CD4-positive, CD25-positive, alpha-beta regulatory T cell (primary cell): Measurements from ENCODE around the gene B4GALT6. TPM values are rescaled to one million over a fixed set of nuclear protein-coding genes. Genes with fewer than 3 reads are reported as not detected.

Source experiments
- ATAC-seq, 2 donors: fragments of 150-1000 bp; cut with Tn5 transposase; one replicate each; pipeline ENCODE4 v1.10.0; 2021; ENCODE audit warnings: low read depth in 2 of 2, moderate number of reproducible peaks in 2 of 2, moderate library complexity in 1 of 2
- DNase-seq, 3 donors: peaks; one replicate each; pipeline versions ENCODE4 v3.0.0 to v3.0.0-alpha.2; 2012 to 2022; ENCODE audit warnings: mixed read lengths in 1 of 3
- H3K27ac ChIP-seq: one replicate; pipeline ENCODE4 v1.7.0; 2013; ENCODE audit warnings: mild to moderate bottlenecking, low read length; ENCODE audit not compliant: insufficient read depth, poor library complexity, severe bottlenecking
- H3K27me3 ChIP-seq: one replicate; pipeline ENCODE4 v1.7.0; 2013; ENCODE audit warnings: low read length; ENCODE audit not compliant: control insufficient read depth, insufficient read depth
- H3K36me3 ChIP-seq: one replicate; pipeline ENCODE4 v1.7.0; 2013; ENCODE audit warnings: mild to moderate bottlenecking, low read length, moderate library complexity; ENCODE audit not compliant: control insufficient read depth, insufficient read depth
- H3K4me1 ChIP-seq: 2 replicates; pipeline ENCODE4 v1.7.0; 2013; ENCODE audit warnings: mild to moderate bottlenecking, low read length; ENCODE audit not compliant: insufficient read depth, control insufficient read depth, poor library complexity, severe bottlenecking
- H3K4me3 ChIP-seq: one replicate; pipeline ENCODE4 v1.7.0; 2013; ENCODE audit warnings: low read depth, mild to moderate bottlenecking, low read length, moderate library complexity
- H3K9me3 ChIP-seq, 2 experiments: 1 replicate in 1 of 2; 2 replicates in 1 of 2; pipeline ENCODE4 v1.7.0; 2013; ENCODE audit warnings: low read length in 2 of 2, mild to moderate bottlenecking in 1 of 2, moderate library complexity in 1 of 2; ENCODE audit not compliant: control insufficient read depth in 2 of 2
- H3K27ac Mint-ChIP-seq, 3 donors: one replicate each; pipeline ENCODE4 v1.8.0; 2020 to 2022; ENCODE audit warnings: mild to moderate bottlenecking in 3 of 3, mixed read lengths in 3 of 3, moderate library complexity in 2 of 3
- H3K27me3 Mint-ChIP-seq: one replicate; pipeline ENCODE4 v1.8.0; 2022; ENCODE audit warnings: mild to moderate bottlenecking, mixed read lengths
- H3K36me3 Mint-ChIP-seq: one replicate; pipeline ENCODE4 v1.8.0; 2020; ENCODE audit warnings: mixed read lengths
- H3K4me1 Mint-ChIP-seq, 4 donors: one replicate each; pipeline ENCODE4 v1.8.0; 2020 to 2022; ENCODE audit warnings: mixed read lengths in 4 of 4, mild to moderate bottlenecking in 1 of 4
- H3K4me3 Mint-ChIP-seq, 4 donors: one replicate each; pipeline ENCODE4 v1.8.0; 2020 to 2022; ENCODE audit warnings: mild to moderate bottlenecking in 4 of 4, mixed read lengths in 4 of 4, moderate library complexity in 3 of 4
- H3K9me3 Mint-ChIP-seq, 7 donors: one replicate each; pipeline ENCODE4 v1.8.0; 2020 to 2022; ENCODE audit warnings: mixed read lengths in 7 of 7, mild to moderate bottlenecking in 3 of 7, moderate library complexity in 2 of 7
- polyA plus RNA-seq, 4 donors: library from polyadenylated mRNA; unstranded; fragments of 300-500 nt; fragmentation: Illumina TruSeq; gene quantifications; one replicate each; pipeline ENCODE4 v1.2.3, GENCODE V29; 2021
- total RNA-seq: library from RNA; stranded (reverse); gene quantifications from one replicate; pipeline ENCODE4 v1.2.3, GENCODE V29; 2022

The B4GALT6 gene
- total and polyA plus RNA-seq, 5 donors from 2014 or later: 0.47 TPM; not detected in 4

GRCh38 chr18:31649978-31650719 is 34.2 kb downstream of the B4GALT6 start:
- Histone ChIP-seq H3K4me3 (no peak overlapping the region), H3K27ac (no peak overlapping the region), H3K36me3 (no peaks in the 10 kb centered on the region), H3K27me3 (peaks cover 4% of the 10 kb centered on the region), H3K9me3 (no peaks in the 10 kb centered on the region), H3K4me1 (no peaks in the 10 kb centered on the region)
- no peak overlapping the region for H3K4me3 Mint-ChIP-seq
- no peaks in the 10 kb centered on the region for H3K36me3 Mint-ChIP-seq
- H3K27ac Mint-ChIP-seq: no peak overlapping the region
- ATAC-seq (no peak), DNase-seq (no peak)
- H3K4me1 Mint-ChIP-seq: peaks cover 0 to 9% (median 0%) of the 10 kb centered on the region in 4 donors
- H3K27me3 Mint-ChIP-seq: peaks cover 14% of the 10 kb centered on the region
- peaks cover 0 to 2% (median 0%) of the 10 kb centered on the region in 7 donors for H3K9me3 Mint-ChIP-seq

GRCh38 chr18:31649449-31649848 is 34.9 kb downstream of the B4GALT6 start:
- no peak for DNase-seq
- Mint-ChIP-seq H3K36me3 (no peaks in the 10 kb centered on the region), H3K4me3 (no peak overlapping the region), H3K27me3 (peaks cover 14% of the 10 kb centered on the region), H3K9me3 (peaks cover 0 to 2% (median 0%) of the 10 kb centered on the region in 7 donors), H3K4me1 (peaks cover 0 to 9% (median 0%) of the 10 kb centered on the region in 4 donors), H3K27ac (no peak overlapping the region)
- Histone ChIP-seq H3K27me3 (peaks cover 4% of the 10 kb centered on the region), H3K36me3 (no peaks in the 10 kb centered on the region), H3K4me3 (no peak overlapping the region), H3K27ac (no peak overlapping the region), H3K9me3 (no peaks in the 10 kb centered on the region), H3K4me1 (no peaks in the 10 kb centered on the region)
- no peak for ATAC-seq

- H3K27me3 Mint-ChIP-seq: peaks cover 14% of the 10 kb centered on the region
- peaks cover 4% of the 10 kb centered on the region for H3K27me3 ChIP-seq
- peaks cover 0 to 2% (median 0%) of the 10 kb centered on the region in 7 donors for H3K9me3 Mint-ChIP-seq
- no peak for DNase-seq
- H3K36me3 ChIP-seq: no peaks in the 10 kb centered on the region
- no peak overlapping the region for H3K27ac Mint-ChIP-seq
- H3K27ac ChIP-seq: no peak overlapping the region
- no peak overlapping the region for H3K4me3 Mint-ChIP-seq
- peaks cover 0 to 9% (median 0%) of the 10 kb centered on the region in 4 donors for H3K4me1 Mint-ChIP-seq
- H3K36me3 Mint-ChIP-seq: no peaks in the 10 kb centered on the region
- ATAC-seq: peak in 1 of 2 donors; percentile 40
- H3K4me3 ChIP-seq: no peak overlapping the region
- no peaks in the 10 kb centered on the region for H3K9me3 ChIP-seq
- no peaks in the 10 kb centered on the region for H3K4me1 ChIP-seq
Measured at GRCh38 chr18:31648966-31649429, 35.4 kb downstream of the B4GALT6 start.

GRCh38 chr18:31648458-31648857 is 35.9 kb downstream of the B4GALT6 start:
- Histone ChIP-seq H3K27me3 (peaks cover 4% of the 10 kb centered on the region), H3K9me3 (no peaks in the 10 kb centered on the region), H3K4me1 (no peaks in the 10 kb centered on the region), H3K4me3 (no peak overlapping the region), H3K27ac (no peak overlapping the region), H3K36me3 (no peaks in the 10 kb centered on the region)
- Mint-ChIP-seq H3K4me1 (peaks cover 0 to 9% (median 0%) of the 10 kb centered on the region in 4 donors), H3K36me3 (no peaks in the 10 kb centered on the region), H3K27ac (no peak overlapping the region), H3K27me3 (peaks cover 14% of the 10 kb centered on the region), H3K9me3 (peaks cover 0 to 2% (median 0%) of the 10 kb centered on the region in 7 donors), H3K4me3 (no peak overlapping the region)
- ATAC-seq (no peak), DNase-seq (no peak)

- ATAC-seq: no peak
- Histone ChIP-seq H3K4me1 (no peaks in the 10 kb centered on the region), H3K9me3 (no peaks in the 10 kb centered on the region), H3K27me3 (peaks cover 4% of the 10 kb centered on the region), H3K4me3 (no peak overlapping the region), H3K36me3 (no peaks in the 10 kb centered on the region), H3K27ac (no peak overlapping the region)
- no peaks in the 10 kb centered on the region for H3K9me3 Mint-ChIP-seq
- no peak overlapping the region for H3K4me3 Mint-ChIP-seq
- no peak for DNase-seq
- no peaks in the 10 kb centered on the region for H3K36me3 Mint-ChIP-seq
- peaks cover 0 to 9% (median 0%) of the 10 kb centered on the region in 4 donors for H3K4me1 Mint-ChIP-seq
- H3K27ac Mint-ChIP-seq: no peak overlapping the region
- peaks cover 8% of the 10 kb centered on the region for H3K27me3 Mint-ChIP-seq
Measured at GRCh38 chr18:31647127-31647753, 37.1 kb downstream of the B4GALT6 start.

- H3K4me3 ChIP-seq: no peak overlapping the region
- peaks cover 4% of the 10 kb centered on the region for H3K27me3 ChIP-seq
- DNase-seq (peak in 1 of 3 donors; percentile 24), ATAC-seq (no peak)
- no peaks in the 10 kb centered on the region for H3K36me3 ChIP-seq
- peaks cover 8% of the 10 kb centered on the region for H3K27me3 Mint-ChIP-seq
- no peaks in the 10 kb centered on the region for H3K9me3 Mint-ChIP-seq
- H3K4me1 Mint-ChIP-seq: peaks cover 0 to 9% (median 0%) of the 10 kb centered on the region in 4 donors
- H3K27ac Mint-ChIP-seq: no peak overlapping the region
- H3K4me3 Mint-ChIP-seq: no peak overlapping the region
- H3K9me3 ChIP-seq: no peaks in the 10 kb centered on the region
- no peaks in the 10 kb centered on the region for H3K36me3 Mint-ChIP-seq
- H3K4me1 ChIP-seq: no peaks in the 10 kb centered on the region
- H3K27ac ChIP-seq: no peak overlapping the region
Measured at GRCh38 chr18:31646332-31647126, 37.9 kb downstream of the B4GALT6 start.

GRCh38 chr18:31645411-31645810 is 39.0 kb downstream of the B4GALT6 start:
- Mint-ChIP-seq H3K27me3 (peaks cover 8% of the 10 kb centered on the region), H3K4me1 (peaks cover 0 to 9% (median 0%) of the 10 kb centered on the region in 4 donors), H3K27ac (no peak overlapping the region), H3K36me3 (no peaks in the 10 kb centered on the region), H3K4me3 (no peak overlapping the region), H3K9me3 (no peaks in the 10 kb centered on the region)
- no peak for ATAC-seq
- Histone ChIP-seq H3K9me3 (no peaks in the 10 kb centered on the region), H3K4me3 (no peak overlapping the region), H3K27me3 (peaks cover 4% of the 10 kb centered on the region), H3K27ac (no peak overlapping the region), H3K4me1 (no peaks in the 10 kb centered on the region), H3K36me3 (no peaks in the 10 kb centered on the region)
- no peak for DNase-seq
